Measurements from ENCODE around the gene BANF1.

Gene BANF1

GRCh38 chr11:65982824-65983588, 19.3 kb upstream of the BANF1 start:
- Histone ChIP-seq H3K79me2 (ENCODE audit: insufficient read depth, low read length) (no peaks in the 10 kb centered on the region), H3K4me2 (ENCODE audit: low read length) (no peak overlapping the region), H2AFZ (ENCODE audit: low read length) (no peak overlapping the region), H3K9me2 (ENCODE audit: low read depth, low read length) (no peaks in the 10 kb centered on the region), H3K36me3 (ENCODE audit: insufficient read depth, low read length) (peaks cover 17% of the 10 kb centered on the region), H3K9ac (ENCODE audit: low read length) (no peak overlapping the region), H3K4me3 (ENCODE audit: low read depth, low read length, poor library complexity, severe bottlenecking) (no peak overlapping the region), H4K20me1 (ENCODE audit: insufficient read depth, low read length) (no peaks in the 10 kb centered on the region), H3F3A (ENCODE audit: insufficient read depth, low read length) (no peaks in the 10 kb centered on the region), H3K27me3 (ENCODE audit: insufficient read depth, low read length) (no peaks in the 10 kb centered on the region), H3K27ac (ENCODE audit: low read depth, low read length, poor library complexity, severe bottlenecking) (no peak overlapping the region), H3K9me3 (ENCODE audit: low read length) (no peaks in the 10 kb centered on the region), H3K4me1 (ENCODE audit: insufficient read depth, low read length, severe bottlenecking) (no peaks in the 10 kb centered on the region)
- no peak for TF ChIP-seq CTCF (IDR thresholded peaks at IDR 0.05; ENCODE audit: low read length)
- no peak for TF ChIP-seq EZH2 (IDR thresholded peaks at IDR 0.05; ENCODE audit: borderline replicate concordance, low read length)

GRCh38 chr11:65983589-65983987, 18.7 kb upstream of the BANF1 start:
- no peaks in the 10 kb centered on the region for H4K20me1 ChIP-seq (ENCODE audit: insufficient read depth, low read length)
- H3K36me3 ChIP-seq (ENCODE audit: insufficient read depth, low read length), result peaks cover 14% of the 10 kb centered on the region
- H3K4me2 ChIP-seq (ENCODE audit: low read length), result no peak overlapping the region
- H3K27me3 ChIP-seq (ENCODE audit: insufficient read depth, low read length), result no peaks in the 10 kb centered on the region
- no peak overlapping the region for H3K4me3 ChIP-seq (ENCODE audit: low read depth, low read length, poor library complexity, severe bottlenecking)
- H3K9me2 ChIP-seq (ENCODE audit: low read depth, low read length), result no peaks in the 10 kb centered on the region
- no peaks in the 10 kb centered on the region for H3K9me3 ChIP-seq (ENCODE audit: low read length)
- H3K4me1 ChIP-seq (ENCODE audit: insufficient read depth, low read length, severe bottlenecking), result no peaks in the 10 kb centered on the region
- no peak overlapping the region for H2AFZ ChIP-seq (ENCODE audit: low read length)
- no peaks in the 10 kb centered on the region for H3F3A ChIP-seq (ENCODE audit: insufficient read depth, low read length)
- no peak overlapping the region for H3K9ac ChIP-seq (ENCODE audit: low read length)
- no peaks in the 10 kb centered on the region for H3K79me2 ChIP-seq (ENCODE audit: insufficient read depth, low read length)
- no peak overlapping the region for H3K27ac ChIP-seq (ENCODE audit: low read depth, low read length, poor library complexity, severe bottlenecking)
- TF ChIP-seq EZH2 (IDR thresholded peaks at IDR 0.05; ENCODE audit: borderline replicate concordance, low read length) (no peak), CTCF (IDR thresholded peaks at IDR 0.05; ENCODE audit: low read length) (no peak)

- Histone ChIP-seq H3K9me3 (ENCODE audit: low read length) (no peaks in the 10 kb centered on the region), H3K27me3 (ENCODE audit: insufficient read depth, low read length) (no peaks in the 10 kb centered on the region), H3K9ac (ENCODE audit: low read length) (no peak overlapping the region), H3K27ac (ENCODE audit: low read depth, low read length, poor library complexity, severe bottlenecking) (no peak overlapping the region), H3K9me2 (ENCODE audit: low read depth, low read length) (no peaks in the 10 kb centered on the region), H4K20me1 (ENCODE audit: insufficient read depth, low read length) (no peaks in the 10 kb centered on the region), H2AFZ (ENCODE audit: low read length) (no peak overlapping the region), H3K79me2 (ENCODE audit: insufficient read depth, low read length) (no peaks in the 10 kb centered on the region), H3F3A (ENCODE audit: insufficient read depth, low read length) (no peaks in the 10 kb centered on the region), H3K4me2 (ENCODE audit: low read length) (no peak overlapping the region), H3K4me1 (ENCODE audit: insufficient read depth, low read length, severe bottlenecking) (no peaks in the 10 kb centered on the region), H3K36me3 (ENCODE audit: insufficient read depth, low read length) (peaks cover 21% of the 10 kb centered on the region), H3K4me3 (ENCODE audit: low read depth, low read length, poor library complexity, severe bottlenecking) (no peak overlapping the region)
- no peak for TF ChIP-seq EZH2 (IDR thresholded peaks at IDR 0.05; ENCODE audit: borderline replicate concordance, low read length)
- no peak for TF ChIP-seq CTCF (IDR thresholded peaks at IDR 0.05; ENCODE audit: low read length)
Measured at GRCh38 chr11:65987336-65987735, 15.0 kb upstream of the BANF1 start.

All from OCI-LY1 (cell line).